ENCODE results near the gene EWSR1.

EWSR1 gene

GRCh38 chr22:29265305-29265704 is 2.8 kb upstream of the EWSR1 start:
- H3K4me3 ChIP-seq (ENCODE audit: low read length): no peak overlapping the region
- peaks cover 26% of the 10 kb centered on the region for H3K4me1 ChIP-seq (ENCODE audit: control insufficient read depth, insufficient read depth, low read length)
- no peak for DNase-seq (ENCODE audit: low read depth)
- no peaks in the 10 kb centered on the region for H3K9me3 ChIP-seq (ENCODE audit: control insufficient read depth, low read length)
- no peaks in the 10 kb centered on the region for H3K27me3 ChIP-seq (replicated peaks; ENCODE audit: control insufficient read depth, insufficient read depth, low read length)
- peak overlapping the region; percentile 100 for H3K9ac ChIP-seq (ENCODE audit: low read length)
- H3K36me3 ChIP-seq (ENCODE audit: control insufficient read depth, insufficient read depth, low read length, severe bottlenecking): peaks cover 28% of the 10 kb centered on the region

- Histone ChIP-seq H3K27me3 (replicated peaks; ENCODE audit: control insufficient read depth, insufficient read depth, low read length) (no peaks in the 10 kb centered on the region), H3K4me3 (ENCODE audit: low read length) (peak overlapping the region; percentile 98), H3K36me3 (ENCODE audit: control insufficient read depth, insufficient read depth, low read length, severe bottlenecking) (peaks cover 28% of the 10 kb centered on the region), H3K4me1 (ENCODE audit: control insufficient read depth, insufficient read depth, low read length) (peaks cover 32% of the 10 kb centered on the region), H3K9me3 (ENCODE audit: control insufficient read depth, low read length) (no peaks in the 10 kb centered on the region), H3K9ac (ENCODE audit: low read length) (peak overlapping the region; percentile 100)
- peak; percentile 45 for DNase-seq (ENCODE audit: low read depth)
These were observed 2.1 kb upstream of the EWSR1 start for GRCh38 chr22:29265929-29266328.

GRCh38 chr22:29266564-29267461 is 1.3 kb upstream of the EWSR1 start:
- Histone ChIP-seq H3K4me1 (ENCODE audit: control insufficient read depth, insufficient read depth, low read length) (peaks cover 41% of the 10 kb centered on the region), H3K36me3 (ENCODE audit: control insufficient read depth, insufficient read depth, low read length, severe bottlenecking) (peaks cover 28% of the 10 kb centered on the region), H3K4me3 (ENCODE audit: low read length) (peak overlapping the region; percentile 98), H3K27me3 (replicated peaks; ENCODE audit: control insufficient read depth, insufficient read depth, low read length) (no peaks in the 10 kb centered on the region), H3K9me3 (ENCODE audit: control insufficient read depth, low read length) (no peaks in the 10 kb centered on the region), H3K9ac (ENCODE audit: low read length) (peak overlapping the region; percentile 100)
- DNase-seq (ENCODE audit: low read depth): peak; percentile 49

- H3K9me3 ChIP-seq (ENCODE audit: control insufficient read depth, low read length): no peaks in the 10 kb centered on the region
- H3K9ac ChIP-seq (ENCODE audit: low read length): peak overlapping the region; percentile 100
- DNase-seq (ENCODE audit: low read depth): no peak
- H3K36me3 ChIP-seq (ENCODE audit: control insufficient read depth, insufficient read depth, low read length, severe bottlenecking): peaks cover 34% of the 10 kb centered on the region
- peak overlapping the region; percentile 98 for H3K4me3 ChIP-seq (ENCODE audit: low read length)
- H3K4me1 ChIP-seq (ENCODE audit: control insufficient read depth, insufficient read depth, low read length): peaks cover 48% of the 10 kb centered on the region
- no peaks in the 10 kb centered on the region for H3K27me3 ChIP-seq (replicated peaks; ENCODE audit: control insufficient read depth, insufficient read depth, low read length)
These were observed 608 bp upstream of the EWSR1 start for GRCh38 chr22:29267462-29267857.

- Histone ChIP-seq H3K9ac (ENCODE audit: low read length) (peak overlapping the region; percentile 100), H3K27me3 (replicated peaks; ENCODE audit: control insufficient read depth, insufficient read depth, low read length) (no peaks in the 10 kb centered on the region), H3K4me3 (ENCODE audit: low read length) (peak overlapping the region; percentile 98), H3K4me1 (ENCODE audit: control insufficient read depth, insufficient read depth, low read length) (peaks cover 59% of the 10 kb centered on the region), H3K9me3 (ENCODE audit: control insufficient read depth, low read length) (no peaks in the 10 kb centered on the region), H3K36me3 (ENCODE audit: control insufficient read depth, insufficient read depth, low read length, severe bottlenecking) (peaks cover 43% of the 10 kb centered on the region)
- peak; percentile 85 for DNase-seq (ENCODE audit: low read depth)
These were observed 602 bp downstream of the EWSR1 start for GRCh38 chr22:29268511-29269229.

GRCh38 chr22:29269230-29269604 is 1.1 kb downstream of the EWSR1 start:
- H3K36me3 ChIP-seq (ENCODE audit: control insufficient read depth, insufficient read depth, low read length, severe bottlenecking): peaks cover 43% of the 10 kb centered on the region
- no peaks in the 10 kb centered on the region for H3K27me3 ChIP-seq (replicated peaks; ENCODE audit: control insufficient read depth, insufficient read depth, low read length)

GRCh38 chr22:29269731-29270474 is 1.8 kb downstream of the EWSR1 start:
- Histone ChIP-seq H3K9me3 (ENCODE audit: control insufficient read depth, low read length) (no peaks in the 10 kb centered on the region), H3K4me1 (ENCODE audit: control insufficient read depth, insufficient read depth, low read length) (peaks cover 68% of the 10 kb centered on the region), H3K27me3 (replicated peaks; ENCODE audit: control insufficient read depth, insufficient read depth, low read length) (no peaks in the 10 kb centered on the region), H3K36me3 (ENCODE audit: control insufficient read depth, insufficient read depth, low read length, severe bottlenecking) (peaks cover 46% of the 10 kb centered on the region), H3K9ac (ENCODE audit: low read length) (peak overlapping the region; percentile 100), H3K4me3 (ENCODE audit: low read length) (peak overlapping the region; percentile 98)
- DNase-seq (ENCODE audit: low read depth): peak; percentile 37

More at GRCh38 chr22:29269230-29269604, 1.1 kb downstream of the EWSR1 start:
- peak; percentile 29 for DNase-seq (ENCODE audit: low read depth)
- Histone ChIP-seq H3K9ac (ENCODE audit: low read length) (peak overlapping the region; percentile 100), H3K4me3 (ENCODE audit: low read length) (peak overlapping the region; percentile 98), H3K9me3 (ENCODE audit: control insufficient read depth, low read length) (no peaks in the 10 kb centered on the region), H3K4me1 (ENCODE audit: control insufficient read depth, insufficient read depth, low read length) (peaks cover 61% of the 10 kb centered on the region)

- Histone ChIP-seq H3K27me3 (replicated peaks; ENCODE audit: control insufficient read depth, insufficient read depth, low read length) (no peaks in the 10 kb centered on the region), H3K9ac (ENCODE audit: low read length) (peak overlapping the region; percentile 100), H3K9me3 (ENCODE audit: control insufficient read depth, low read length) (no peaks in the 10 kb centered on the region), H3K4me3 (ENCODE audit: low read length) (peak overlapping the region; percentile 98), H3K4me1 (ENCODE audit: control insufficient read depth, insufficient read depth, low read length) (peaks cover 76% of the 10 kb centered on the region), H3K36me3 (ENCODE audit: control insufficient read depth, insufficient read depth, low read length, severe bottlenecking) (peaks cover 46% of the 10 kb centered on the region)
- DNase-seq (ENCODE audit: low read depth): peak; percentile 57
These were observed 2.6 kb downstream of the EWSR1 start for GRCh38 chr22:29270475-29271271.

GRCh38 chr22:29272624-29273023 is 4.6 kb downstream of the EWSR1 start:
- no peak overlapping the region for H3K9ac ChIP-seq (ENCODE audit: low read length)
- no peaks in the 10 kb centered on the region for H3K27me3 ChIP-seq (replicated peaks; ENCODE audit: control insufficient read depth, insufficient read depth, low read length)
- H3K4me1 ChIP-seq (ENCODE audit: control insufficient read depth, insufficient read depth, low read length): peaks cover 71% of the 10 kb centered on the region
- no peak overlapping the region for H3K4me3 ChIP-seq (ENCODE audit: low read length)
- H3K9me3 ChIP-seq (ENCODE audit: control insufficient read depth, low read length): no peaks in the 10 kb centered on the region
- H3K36me3 ChIP-seq (ENCODE audit: control insufficient read depth, insufficient read depth, low read length, severe bottlenecking): peaks cover 65% of the 10 kb centered on the region
- no peak for DNase-seq (ENCODE audit: low read depth)

- Histone ChIP-seq H3K9me3 (ENCODE audit: control insufficient read depth, low read length) (no peaks in the 10 kb centered on the region), H3K36me3 (ENCODE audit: control insufficient read depth, insufficient read depth, low read length, severe bottlenecking) (peaks cover 84% of the 10 kb centered on the region)
- no peak for DNase-seq (ENCODE audit: low read depth)
These were observed 7.1 kb downstream of the EWSR1 start for GRCh38 chr22:29275167-29275566.

More at GRCh38 chr22:29275167-29275566, 7.1 kb downstream of the EWSR1 start:
- Histone ChIP-seq H3K4me3 (ENCODE audit: low read length) (no peak overlapping the region), H3K9ac (ENCODE audit: low read length) (peak overlapping the region; percentile 24), H3K4me1 (ENCODE audit: control insufficient read depth, insufficient read depth, low read length) (peaks cover 61% of the 10 kb centered on the region), H3K27me3 (replicated peaks; ENCODE audit: control insufficient read depth, insufficient read depth, low read length) (no peaks in the 10 kb centered on the region)
